Measurements from ENCODE around the gene THAP11. TPM values are rescaled to one million over a fixed set of nuclear protein-coding genes. Genes with fewer than 3 reads are reported as not detected.
"Not testable (repeated sequence)": the region's sequence is repeated elsewhere in the genome, so short reads cannot be mapped to it uniquely, and the experiment has no call there.

The THAP11 gene
- polyA plus RNA-seq, 2 of the 4 experiments (the other 2 are of a cell fraction): 30.9 to 33.2 TPM

GRCh38 chr16:67834242-67834614 is 7.9 kb upstream of the THAP11 start:
- POLR2A ChIA-PET: interaction anchor here (0.8 to 1.2 kb wide), 5 partner anchors 11 to 115 kb away, joined by 3 to 6 read pairs (median 4); partner anchors contain the start of genes GFOD2, RANBP10 and TSNAXIP1
- Histone ChIP-seq H3K27ac (peak overlapping the region; percentile 79 to 91), H3K9me3 (no peaks in the 10 kb centered on the region), H3K4me3 (peak overlapping the region; percentile 79), H3K4me1 (peaks cover 6% of the 10 kb centered on the region; the same call in 1 of the 3 replicates), H3K4me2 (peak overlapping the region; percentile 96)
- no peak for TF ChIP-seq EP300 (IDR thresholded peaks at IDR 0.05)
- no peak for TF ChIP-seq GATA3 (IDR thresholded peaks at IDR 0.05; ENCODE audit: borderline replicate concordance)
- no peak for TF ChIP-seq FOSB (CRISPR knock-in tag; IDR thresholded peaks at IDR 0.05)
- no peak for TF ChIP-seq CHD4 (IDR thresholded peaks at IDR 0.05; ENCODE audit: borderline replicate concordance)
- no peak for TF ChIP-seq FOSL2 (IDR thresholded peaks at IDR 0.05)
- no peak for TF ChIP-seq FOSL2 (CRISPR knock-in tag; IDR thresholded peaks at IDR 0.05)
- TF ChIP-seq CHD2 (IDR thresholded peaks at IDR 0.05; ENCODE audit: low read length, partially characterized antibody): no peak
- TF ChIP-seq USF2 (IDR thresholded peaks at IDR 0.05): no peak
- TF ChIP-seq PBX3 (IDR thresholded peaks at IDR 0.05): no peak
- TF ChIP-seq CBX2 (IDR thresholded peaks at IDR 0.05; ENCODE audit: borderline replicate concordance, low read depth): no peak
- TF ChIP-seq REST (IDR thresholded peaks at IDR 0.05): no peak
- TF ChIP-seq KDM5A (IDR thresholded peaks at IDR 0.05): no peak
- no peak for TF ChIP-seq POLR2AphosphoS2 (conservative IDR thresholded peaks at IDR 0.05; ENCODE audit: low read length)
- DNase-seq (ENCODE audit: low read depth in 1 of 2, low spot score in 1 of 2) (no peak), FAIRE-seq (no peak), ATAC-seq (no peak)
- WGBS (ENCODE audit: missing lambda C conversion rate): 82% methylated on average over 10 of the region's 10 CpGs
- CTCF ChIA-PET: interaction anchor here (0.8 to 15.0 kb wide), 4 partner anchors 17 to 94 kb away, joined by 4 to 187 read pairs (median 14); no protein-coding TSS in a partner anchor

GRCh38 chr16:67837190-67837589 is 4.9 kb upstream of the THAP11 start:
- CTCF ChIA-PET: interaction anchor here (0.6 to 15.0 kb wide), 2 partner anchors 20 to 105 kb away, joined by 3 to 187 read pairs; no protein-coding TSS in a partner anchor
- POLR2A ChIA-PET: not testable (repeated sequence)

GRCh38 chr16:67837811-67838210 is 4.3 kb upstream of the THAP11 start:
- Histone ChIP-seq H3K4me3 (no peak overlapping the region), H3K9me3 (no peaks in the 10 kb centered on the region), H3K4me1 (peaks cover 3% of the 10 kb centered on the region; the same call in 1 of the 3 replicates), H3K27ac (no peak overlapping the region), H3K4me2 (no peak overlapping the region)
- FAIRE-seq: no peak
- 80% methylated on average over 2 of the region's 2 CpGs for WGBS (ENCODE audit: missing lambda C conversion rate)
- TF ChIP-seq HEYL (CRISPR knock-in tag; IDR thresholded peaks at IDR 0.05): no peak
- TF ChIP-seq HOXB5 (CRISPR knock-in tag; IDR thresholded peaks at IDR 0.05): no peak
- TF ChIP-seq CBX8 (IDR thresholded peaks at IDR 0.05): no peak
- TF ChIP-seq KDM5A (IDR thresholded peaks at IDR 0.05): no peak
- no peak for TF ChIP-seq MAX (IDR thresholded peaks at IDR 0.05)
- ChIA-PET POLR2A (no interaction called here), CTCF (interaction anchor here (0.5 to 15.0 kb wide), 2 partner anchors 21 to 996 kb away, joined by 3 to 187 read pairs; no protein-coding TSS in a partner anchor)
- no peak for ATAC-seq
- DNase-seq (ENCODE audit: low read depth in 1 of 2, low spot score in 1 of 2): no peak

More at GRCh38 chr16:67837190-67837589, 4.9 kb upstream of the THAP11 start:
- not testable (repeated sequence) for H3K4me2 ChIP-seq; FAIRE-seq; H3K4me3 ChIP-seq; H3K27ac ChIP-seq; ATAC-seq; DNase-seq (ENCODE audit: low read depth in 1 of 2, low spot score in 1 of 2); H3K9me3 ChIP-seq; H3K4me1 ChIP-seq
- 77% methylated on average over 10 of the region's 10 CpGs for WGBS (ENCODE audit: missing lambda C conversion rate)

All from A549 (cell line).